HG02623 (cell line): Measurements from ENCODE around the gene FGFR4.

ENCODE experiments used
- ATAC-seq: cut with Tn5 transposase; IDR thresholded peaks from one replicate; pipeline ENCODE4 v1.9.1; 2021; ENCODE audit warnings: moderate library complexity; ENCODE audit not compliant: unreplicated experiment

Gene FGFR4

DNA sequence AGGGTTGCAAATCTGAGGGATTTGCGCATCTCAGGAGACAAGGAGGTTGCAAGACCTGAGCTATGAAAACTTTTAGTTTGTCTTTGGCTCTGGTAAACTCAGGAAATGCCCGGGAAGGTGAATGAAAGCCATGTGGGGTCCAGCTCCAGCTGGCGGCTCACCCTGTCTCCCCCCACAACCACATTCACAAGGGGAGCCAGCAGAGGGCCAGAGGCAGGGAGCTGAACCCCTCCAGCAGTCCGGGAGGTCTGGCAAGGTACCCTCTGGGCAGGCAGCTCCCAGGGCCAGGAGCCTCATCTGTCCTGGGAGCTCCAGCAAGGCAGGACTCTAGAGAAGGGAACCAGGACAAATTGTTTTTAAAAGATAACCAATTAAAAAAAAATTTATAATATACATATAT lies 2.5 kb upstream of the FGFR4 start:
- ATAC-seq, result no peak

DNA sequence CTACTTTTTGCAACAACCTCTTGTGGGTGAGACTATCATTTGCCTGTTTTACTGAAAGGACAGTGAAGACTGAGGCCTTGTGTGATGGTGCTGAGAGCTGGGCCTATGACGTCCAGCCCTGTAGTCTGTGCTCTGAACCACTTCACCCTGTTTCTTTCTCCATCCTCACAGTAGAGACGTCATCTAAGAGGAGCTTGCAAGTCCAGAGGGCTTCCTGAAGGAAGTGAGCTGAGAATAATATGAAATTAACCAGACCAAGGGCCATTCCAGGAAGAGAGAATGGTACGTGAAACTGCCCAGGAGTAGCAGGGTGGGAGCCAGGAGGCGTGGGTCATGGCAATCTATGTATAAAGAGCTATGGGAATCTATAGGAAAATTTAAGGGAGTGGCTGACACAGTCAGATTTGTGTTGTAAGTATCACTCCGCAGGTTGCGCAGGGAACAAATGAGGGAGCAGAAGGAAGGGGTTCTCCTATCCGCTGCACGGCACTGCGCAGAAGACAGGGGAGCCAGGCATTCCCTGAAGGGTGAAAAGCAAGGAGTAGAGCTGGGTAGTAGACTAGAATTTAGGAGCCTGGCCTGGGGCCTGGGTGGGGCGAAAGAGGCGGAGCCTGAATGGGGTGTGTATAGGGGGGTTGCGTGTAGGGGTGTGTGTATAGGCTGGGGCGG lies 596 bp upstream of the FGFR4 start:
- ATAC-seq, result no peak

DNA sequence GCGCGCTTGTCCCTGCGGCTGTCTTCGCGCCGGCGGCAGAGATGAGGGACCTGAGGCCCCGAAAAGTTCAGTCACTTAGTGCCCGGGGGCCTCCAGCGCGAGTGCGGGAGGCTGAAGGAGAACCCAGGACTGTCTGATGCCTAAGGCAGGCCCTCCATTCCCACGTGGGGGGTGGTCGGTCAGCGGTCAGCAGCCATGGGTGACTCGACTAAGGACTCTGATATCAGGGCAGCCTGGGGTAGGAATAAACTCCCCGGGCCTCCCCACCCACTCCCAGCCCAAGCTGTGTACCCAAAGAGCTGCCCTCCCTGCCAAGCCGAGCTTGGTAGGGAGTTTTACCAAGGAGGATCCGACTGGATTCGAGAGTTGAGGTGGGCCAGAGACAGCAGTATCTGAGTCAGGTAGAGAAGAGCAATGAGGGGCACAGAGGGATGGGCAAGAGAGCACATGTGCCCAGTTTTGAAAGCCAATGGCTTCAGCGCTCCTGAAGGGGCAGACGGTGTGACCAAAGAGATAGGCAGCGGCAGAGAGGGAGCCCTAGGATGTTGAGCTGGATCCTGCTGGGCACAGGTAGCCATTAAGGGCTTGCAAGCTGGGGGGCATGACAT lies 787 bp downstream of the FGFR4 start:
- no peak for ATAC-seq

DNA sequence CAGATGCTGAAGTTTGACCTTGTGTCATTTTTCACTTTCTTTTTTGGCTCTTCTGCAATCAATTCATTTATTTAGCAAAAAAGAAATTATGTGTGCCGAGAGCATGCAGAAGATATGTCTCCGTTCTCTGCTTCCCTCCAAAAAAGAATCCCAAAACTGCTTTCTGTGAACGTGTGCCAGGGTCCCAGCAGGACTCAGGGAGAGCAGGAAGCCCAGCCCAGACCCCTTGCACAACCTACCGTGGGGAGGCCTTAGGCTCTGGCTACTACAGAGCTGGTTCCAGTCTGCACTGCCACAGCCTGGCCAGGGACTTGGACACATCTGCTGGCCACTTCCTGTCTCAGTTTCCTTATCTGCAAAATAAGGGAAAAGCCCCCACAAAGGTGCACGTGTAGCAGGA lies 2.4 kb downstream of the FGFR4 start:
- ATAC-seq, result no peak

DNA sequence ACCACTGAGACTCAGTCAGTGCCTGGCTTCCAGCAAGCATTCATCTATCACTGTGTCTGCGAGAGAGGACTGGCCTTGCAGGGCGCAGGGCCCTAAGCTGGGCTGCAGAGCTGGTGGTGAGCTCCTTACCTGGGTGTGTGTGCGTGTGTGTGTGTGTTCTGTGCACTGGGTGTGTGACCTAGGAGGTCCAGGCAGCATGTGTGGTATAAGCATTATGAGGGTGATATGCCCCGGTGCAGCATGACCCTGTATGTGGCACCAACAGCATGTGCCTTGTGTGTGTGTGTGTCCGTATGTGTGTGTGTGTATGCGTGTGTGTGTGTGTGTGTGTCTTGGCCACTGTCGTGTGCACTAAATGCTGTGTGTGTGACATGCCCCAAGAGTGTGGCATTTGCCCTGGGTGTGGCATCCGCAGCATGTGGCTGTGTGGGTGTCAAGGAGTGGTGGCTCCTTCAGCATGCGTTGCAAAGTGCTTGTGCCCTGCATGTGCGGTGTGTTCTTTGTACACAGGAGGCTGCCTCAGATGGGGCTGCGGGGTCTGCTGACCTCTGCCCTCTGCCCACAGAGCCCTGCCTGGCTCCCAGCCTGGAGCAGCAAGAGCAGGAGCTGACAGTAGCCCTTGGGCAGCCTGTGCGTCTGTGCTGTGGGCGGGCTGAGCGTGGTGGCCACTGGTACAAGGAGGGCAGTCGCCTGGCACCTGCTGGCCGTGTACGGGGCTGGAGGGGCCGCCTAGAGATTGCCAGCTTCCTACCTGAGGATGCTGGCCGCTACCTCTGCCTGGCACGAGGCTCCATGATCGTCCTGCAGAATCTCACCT lies 3.3 kb downstream of the FGFR4 start:
- no peak for ATAC-seq

DNA sequence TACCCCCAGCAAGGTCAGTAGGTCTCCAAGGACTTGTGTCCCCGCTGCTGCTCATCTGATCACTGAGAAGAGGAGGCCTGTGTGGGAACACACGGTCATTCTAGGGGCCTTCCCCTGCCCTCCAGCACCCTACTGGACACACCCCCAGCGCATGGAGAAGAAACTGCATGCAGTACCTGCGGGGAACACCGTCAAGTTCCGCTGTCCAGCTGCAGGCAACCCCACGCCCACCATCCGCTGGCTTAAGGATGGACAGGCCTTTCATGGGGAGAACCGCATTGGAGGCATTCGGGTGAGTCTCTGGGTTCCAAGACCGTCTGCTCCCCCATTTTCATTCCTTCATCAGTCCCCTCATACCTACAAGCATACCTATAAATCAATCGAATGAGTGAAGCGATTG lies 4.1 kb downstream of the FGFR4 start:
- ATAC-seq, result no peak

DNA sequence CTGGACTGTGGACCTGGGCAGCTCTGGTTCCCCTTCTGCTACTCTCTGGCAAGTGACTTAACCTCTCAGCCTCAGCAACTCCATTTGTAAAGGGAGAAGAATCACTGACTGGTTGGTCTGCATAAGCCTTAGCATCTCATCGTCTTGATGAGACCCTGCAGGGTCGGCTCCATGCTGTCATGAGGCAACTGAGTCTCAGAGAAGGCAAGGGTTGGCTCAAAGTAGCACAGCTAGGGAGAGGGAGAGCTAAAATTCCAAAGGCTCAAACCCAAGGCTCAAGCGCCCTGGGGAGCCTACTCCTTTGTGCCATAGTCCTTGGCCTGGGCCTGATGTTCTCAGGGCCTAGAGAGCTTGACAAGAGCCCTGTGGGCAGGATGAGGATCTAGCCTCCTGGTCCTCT lies 4.5 kb downstream of the FGFR4 start:
- ATAC-seq, result no peak

DNA sequence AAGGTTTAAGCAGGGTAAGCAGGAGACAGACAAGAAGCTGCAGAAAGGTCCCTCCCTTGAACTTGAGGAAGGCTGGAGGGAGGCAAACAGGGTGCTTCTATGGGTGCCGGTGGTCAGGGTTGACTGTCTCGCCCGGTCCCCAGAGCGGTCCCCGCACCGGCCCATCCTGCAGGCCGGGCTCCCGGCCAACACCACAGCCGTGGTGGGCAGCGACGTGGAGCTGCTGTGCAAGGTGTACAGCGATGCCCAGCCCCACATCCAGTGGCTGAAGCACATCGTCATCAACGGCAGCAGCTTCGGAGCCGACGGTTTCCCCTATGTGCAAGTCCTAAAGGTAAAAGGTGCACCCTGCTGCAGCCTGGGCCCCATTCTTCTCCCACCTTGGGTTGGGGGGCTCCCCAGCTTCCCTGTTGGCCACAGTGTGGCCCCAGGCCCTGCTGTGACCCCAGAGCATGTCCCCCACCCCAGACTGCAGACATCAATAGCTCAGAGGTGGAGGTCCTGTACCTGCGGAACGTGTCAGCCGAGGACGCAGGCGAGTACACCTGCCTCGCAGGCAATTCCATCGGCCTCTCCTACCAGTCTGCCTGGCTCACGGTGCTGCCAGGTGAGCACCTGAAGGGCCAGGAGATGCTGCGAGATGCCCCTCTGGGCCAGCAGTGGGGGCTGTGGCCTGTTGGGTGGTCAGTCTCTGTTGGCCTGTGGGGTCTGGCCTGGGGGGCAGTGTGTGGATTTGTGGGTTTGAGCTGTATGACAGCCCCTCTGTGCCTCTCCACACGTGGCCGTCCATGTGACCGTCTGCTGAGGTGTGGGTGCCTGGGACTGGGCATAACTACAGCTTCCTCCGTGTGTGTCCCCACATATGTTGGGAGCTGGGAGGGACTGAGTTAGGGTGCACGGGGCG lies 5.7 kb downstream of the FGFR4 start:
- ATAC-seq, result no peak

DNA sequence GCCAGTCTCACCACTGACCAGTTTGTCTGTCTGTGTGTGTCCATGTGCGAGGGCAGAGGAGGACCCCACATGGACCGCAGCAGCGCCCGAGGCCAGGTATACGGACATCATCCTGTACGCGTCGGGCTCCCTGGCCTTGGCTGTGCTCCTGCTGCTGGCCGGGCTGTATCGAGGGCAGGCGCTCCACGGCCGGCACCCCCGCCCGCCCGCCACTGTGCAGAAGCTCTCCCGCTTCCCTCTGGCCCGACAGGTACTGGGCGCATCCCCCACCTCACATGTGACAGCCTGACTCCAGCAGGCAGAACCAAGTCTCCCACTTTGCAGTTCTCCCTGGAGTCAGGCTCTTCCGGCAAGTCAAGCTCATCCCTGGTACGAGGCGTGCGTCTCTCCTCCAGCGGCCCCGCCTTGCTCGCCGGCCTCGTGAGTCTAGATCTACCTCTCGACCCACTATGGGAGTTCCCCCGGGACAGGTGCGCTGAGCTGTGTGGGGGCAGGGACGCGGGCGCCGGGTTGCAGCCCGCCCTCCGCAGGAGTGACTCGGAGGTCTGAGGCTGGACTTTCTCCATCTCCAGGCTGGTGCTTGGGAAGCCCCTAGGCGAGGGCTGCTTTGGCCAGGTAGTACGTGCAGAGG lies 6.5 kb downstream of the FGFR4 start:
- no peak for ATAC-seq

DNA sequence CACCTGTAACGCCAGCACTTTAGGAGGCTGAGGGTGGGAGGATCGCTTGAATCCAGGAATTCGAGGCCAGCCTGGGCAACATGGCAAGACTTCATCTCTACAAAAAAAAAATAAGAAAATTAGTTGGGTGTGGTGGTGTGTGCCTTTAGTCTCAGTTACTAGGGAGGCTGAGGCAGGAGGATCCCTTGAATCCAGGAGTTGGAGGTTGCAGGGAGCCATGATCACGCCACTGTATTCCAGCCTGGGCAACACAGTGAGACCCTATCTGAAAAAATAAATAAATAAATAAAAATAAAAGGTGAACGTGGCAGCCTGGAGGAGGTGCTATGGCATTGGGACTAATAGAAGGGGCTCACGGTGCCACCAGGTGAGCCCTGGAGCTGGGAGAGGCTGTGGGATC lies 7.1 kb downstream of the FGFR4 start:
- no peak for ATAC-seq

DNA sequence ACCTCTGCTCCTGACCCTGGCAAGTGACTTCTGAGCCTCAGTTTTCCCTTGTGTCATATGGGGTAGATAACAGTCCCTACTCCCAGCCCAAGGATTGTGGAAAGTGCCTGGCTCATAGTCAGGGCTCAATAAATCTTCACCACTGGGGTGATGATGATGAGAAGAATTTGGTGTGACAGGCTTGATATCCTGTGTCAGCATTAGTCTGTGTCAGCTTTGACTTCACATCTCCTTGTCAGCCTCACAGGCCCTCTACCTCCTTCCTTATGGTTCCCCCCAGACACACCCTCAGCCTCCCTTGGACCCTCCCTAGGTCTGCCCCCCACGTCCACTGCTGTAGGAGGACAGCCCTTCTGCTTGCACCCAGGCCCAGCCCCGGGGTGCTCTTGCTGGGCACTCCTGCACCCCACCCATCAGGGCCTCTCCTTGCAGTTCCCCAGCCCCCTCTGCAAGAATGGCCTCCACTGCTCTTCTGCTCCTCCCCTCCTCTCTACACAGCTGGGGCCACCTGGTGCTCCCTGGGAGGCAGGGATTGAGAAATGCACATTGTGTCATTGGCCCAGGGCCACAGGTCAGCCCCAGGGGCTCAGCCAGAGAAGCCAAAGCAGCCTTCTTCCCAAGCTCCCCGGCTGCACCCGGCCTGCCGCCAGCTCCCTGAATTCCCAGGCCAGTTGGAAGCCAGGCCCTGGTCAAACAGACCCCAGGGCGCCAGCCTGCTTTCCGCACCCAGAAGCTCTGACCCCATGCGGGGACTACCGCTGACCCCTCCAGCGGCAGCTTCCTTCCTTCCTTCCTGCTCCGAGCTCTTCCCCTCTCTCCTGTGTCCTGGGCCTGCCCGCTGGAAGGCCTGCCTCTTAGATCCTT lies 7.7 kb downstream of the FGFR4 start:
- no peak for ATAC-seq

DNA sequence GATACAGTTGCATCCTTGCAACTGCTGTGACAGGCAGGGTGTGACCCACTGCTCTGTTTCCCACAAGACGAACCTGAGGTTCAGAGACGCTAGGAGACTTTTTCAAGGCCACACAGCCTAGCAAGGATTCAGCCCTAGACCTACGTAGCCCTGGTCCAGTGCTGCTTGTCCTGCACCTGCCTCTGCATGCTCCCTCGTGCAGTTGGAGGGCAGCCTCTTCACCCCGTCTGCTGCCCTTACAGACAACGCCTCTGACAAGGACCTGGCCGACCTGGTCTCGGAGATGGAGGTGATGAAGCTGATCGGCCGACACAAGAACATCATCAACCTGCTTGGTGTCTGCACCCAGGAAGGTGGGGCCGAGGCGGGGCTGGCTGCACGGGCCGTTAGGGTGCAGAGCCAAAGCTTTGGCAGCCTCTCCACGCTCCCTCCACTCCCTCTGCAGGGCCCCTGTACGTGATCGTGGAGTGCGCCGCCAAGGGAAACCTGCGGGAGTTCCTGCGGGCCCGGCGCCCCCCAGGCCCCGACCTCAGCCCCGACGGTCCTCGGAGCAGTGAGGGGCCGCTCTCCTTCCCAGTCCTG lies 8.5 kb downstream of the FGFR4 start:
- no peak for ATAC-seq

DNA sequence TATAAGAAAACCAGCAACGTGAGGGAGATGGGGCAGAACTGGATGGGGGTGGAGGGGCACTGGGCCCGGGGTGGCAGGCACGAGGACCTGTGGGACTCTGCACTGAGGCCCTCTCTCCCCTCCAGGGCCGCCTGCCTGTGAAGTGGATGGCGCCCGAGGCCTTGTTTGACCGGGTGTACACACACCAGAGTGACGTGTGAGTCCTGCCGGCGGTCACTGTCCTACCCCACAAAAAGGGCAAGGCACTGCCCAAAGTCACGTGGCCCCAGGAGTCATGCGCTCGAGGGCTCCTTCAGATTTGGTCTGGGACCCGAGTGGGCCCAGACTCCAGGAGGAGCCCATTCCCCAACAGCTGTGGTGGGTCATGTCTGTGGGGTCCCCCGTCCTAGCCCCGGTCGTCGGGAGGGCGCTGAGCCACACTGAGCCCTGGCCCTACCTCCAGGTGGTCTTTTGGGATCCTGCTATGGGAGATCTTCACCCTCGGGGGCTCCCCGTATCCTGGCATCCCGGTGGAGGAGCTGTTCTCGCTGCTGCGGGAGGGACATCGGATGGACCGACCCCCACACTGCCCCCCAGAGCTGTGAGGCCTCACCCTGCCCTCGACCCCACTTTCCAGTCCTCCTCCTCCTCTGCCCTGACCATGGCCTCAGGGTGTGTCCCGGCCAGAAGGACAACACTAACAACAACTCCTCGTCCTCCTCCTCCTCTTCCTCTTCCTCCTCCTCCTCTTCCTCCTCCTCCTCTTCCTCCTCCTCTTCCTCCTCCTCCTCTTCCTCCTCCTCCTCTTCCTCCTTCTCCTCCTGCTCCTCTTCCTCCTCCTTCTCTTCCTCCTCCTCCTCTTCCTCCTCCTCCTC lies 9.7 kb downstream of the FGFR4 start:
- ATAC-seq, result no peak

DNA sequence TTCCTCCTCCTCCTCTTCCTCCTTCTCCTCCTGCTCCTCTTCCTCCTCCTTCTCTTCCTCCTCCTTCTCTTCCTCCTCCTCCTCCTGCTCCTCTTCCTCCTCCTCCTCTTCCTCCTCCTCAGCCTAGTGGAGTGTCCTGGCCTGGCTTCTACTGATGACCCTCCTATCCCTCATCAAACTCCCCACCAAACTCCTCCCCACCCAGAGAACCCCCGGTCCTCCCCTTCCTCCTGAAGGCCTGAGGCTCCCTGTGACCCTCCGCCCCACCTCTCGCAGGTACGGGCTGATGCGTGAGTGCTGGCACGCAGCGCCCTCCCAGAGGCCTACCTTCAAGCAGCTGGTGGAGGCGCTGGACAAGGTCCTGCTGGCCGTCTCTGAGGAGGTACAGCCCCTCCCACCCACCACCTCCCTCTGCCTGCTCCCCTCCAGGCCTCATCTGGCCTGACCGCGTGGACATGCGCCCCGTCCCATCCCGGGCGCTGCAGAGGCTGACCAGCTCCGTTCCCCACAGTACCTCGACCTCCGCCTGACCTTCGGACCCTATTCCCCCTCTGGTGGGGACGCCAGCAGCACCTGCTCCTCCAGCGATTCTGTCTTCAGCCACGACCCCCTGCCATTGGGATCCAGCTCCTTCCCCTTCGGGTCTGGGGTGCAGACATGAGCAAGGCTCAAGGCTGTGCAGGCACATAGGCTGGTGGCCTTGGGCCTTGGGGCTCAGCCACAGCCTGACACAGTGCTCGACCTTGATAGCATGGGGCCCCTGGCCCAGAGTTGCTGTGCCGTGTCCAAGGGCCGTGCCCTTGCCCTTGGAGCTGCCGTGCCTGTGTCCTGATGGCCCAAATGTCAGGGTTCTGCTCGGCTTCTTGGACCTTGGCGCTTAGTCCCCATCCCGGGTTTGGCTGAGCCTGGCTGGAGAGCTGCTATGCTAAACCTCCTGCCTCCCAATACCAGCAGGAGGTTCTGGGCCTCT lies 10.6 kb downstream of the FGFR4 start:
- no peak for ATAC-seq

DNA sequence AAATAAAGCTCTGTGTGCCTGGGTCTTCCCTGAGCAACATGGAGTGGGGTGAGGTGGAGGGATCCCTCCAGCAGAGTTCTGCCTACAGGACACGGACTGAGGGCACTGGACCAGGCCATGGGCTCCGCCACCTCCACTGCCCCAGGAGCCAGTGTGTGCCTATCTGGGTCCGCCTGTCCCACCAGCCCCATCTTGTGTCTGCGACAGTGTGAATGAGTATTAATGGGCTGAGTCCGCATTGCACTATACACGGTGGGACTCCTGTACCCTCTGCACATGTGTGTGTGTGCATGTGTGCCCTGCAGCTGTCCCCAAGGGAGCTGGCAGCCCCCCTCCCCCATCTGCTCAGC lies 11.4 kb downstream of the FGFR4 start:
- no peak for ATAC-seq

DNA sequence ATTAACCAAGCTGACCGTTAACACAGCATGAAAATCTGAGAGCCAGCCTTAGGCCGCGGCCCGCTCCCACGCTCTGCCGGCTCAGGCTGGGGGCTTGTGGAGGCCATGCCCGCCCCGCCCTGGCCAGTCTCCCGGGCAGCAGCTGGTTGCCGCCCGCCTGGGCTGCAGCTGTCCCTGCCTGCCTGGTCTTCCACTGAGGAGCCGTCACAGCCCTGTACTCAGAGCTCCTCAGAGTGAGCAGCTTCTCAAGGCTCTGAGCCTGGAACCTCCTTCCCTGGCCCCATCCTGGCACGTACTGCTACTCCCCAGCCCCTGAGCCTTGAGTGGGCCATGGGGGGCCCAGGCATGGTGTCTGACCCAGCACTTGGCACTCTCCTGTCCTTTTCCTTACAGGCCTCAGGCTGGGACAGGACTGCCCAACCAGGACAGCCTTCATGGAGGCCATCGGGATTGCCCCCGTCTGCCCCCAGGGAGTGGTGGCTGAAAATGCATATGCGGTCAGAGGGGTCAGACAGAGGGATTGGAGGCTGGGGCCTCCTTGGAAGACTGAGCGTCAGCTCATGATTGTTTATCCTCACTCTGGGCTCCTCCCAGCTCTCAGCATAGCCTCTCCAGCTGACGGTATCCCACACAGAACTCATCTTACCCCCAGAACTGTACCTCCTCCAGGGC lies 11.9 kb downstream of the FGFR4 start:
- no peak for ATAC-seq
